DOHH2 (cell line): Measurements from ENCODE around the gene OSBPL10.

ENCODE experiments used
- CTCF ChIP-seq: fragments of 200-600 bp; sonication (generic); IDR thresholded peaks from one replicate; pipeline ENCODE4 v1.5.1; 2014; ENCODE audit warnings: antibody characterized with exemption, mild to moderate bottlenecking, low read depth, low read length; ENCODE audit not compliant: poor library complexity, severe bottlenecking
- EZH2phosphoT487 ChIP-seq: fragments of 200-600 bp; sonication (generic); IDR thresholded peaks from 2 replicates; pipeline ENCODE4 v1.6.1; 2017; ENCODE audit warnings: borderline replicate concordance, mild to moderate bottlenecking, antibody characterized with exemption, low read length, moderate library complexity, mixed read lengths

- TF ChIP-seq CTCF (no peak), EZH2phosphoT487 (no peak)
These were observed 28.9 kb upstream of the OSBPL10 start for GRCh38 chr3:32009957-32010356.
